GM19099 (cell line): ENCODE data around the gene ALS2.

Experiments
- POLR2A ChIP-seq: IDR thresholded peaks from 3 replicates; pipeline ENCODE4 v1.6.1; 2011; ENCODE audit warnings: low read depth; ENCODE audit not compliant: insufficient read length; ENCODE audit errors: extremely low read depth

Gene ALS2

DNA sequence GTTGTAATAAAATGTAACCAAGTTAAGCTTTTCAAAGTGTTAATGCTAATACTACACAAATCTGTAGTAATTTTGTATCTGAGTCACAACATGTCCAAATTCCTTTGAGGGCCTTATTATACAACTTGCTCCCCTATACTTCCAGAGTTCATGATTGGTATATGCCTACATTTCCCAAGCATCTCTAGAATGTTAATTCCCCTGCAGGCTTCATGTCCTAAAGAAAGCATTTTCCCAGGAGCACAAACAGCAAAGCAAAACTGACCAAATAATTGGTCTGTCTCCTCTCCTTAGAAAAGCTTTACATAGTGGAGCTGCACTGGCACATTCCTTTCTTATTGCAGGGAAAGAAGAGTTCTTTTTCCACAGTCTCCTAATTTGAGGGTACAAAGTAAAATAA, 3.7 kb downstream of the ALS2 start:
- TF ChIP-seq POLR2A: no peak

- no peak for TF ChIP-seq POLR2A
Measured at GRCh38 chr2:201775326-201775725, 5.4 kb downstream of the ALS2 start.

- TF ChIP-seq POLR2A: no peak
Measured at GRCh38 chr2:201774546-201774945, 6.2 kb downstream of the ALS2 start.

DNA sequence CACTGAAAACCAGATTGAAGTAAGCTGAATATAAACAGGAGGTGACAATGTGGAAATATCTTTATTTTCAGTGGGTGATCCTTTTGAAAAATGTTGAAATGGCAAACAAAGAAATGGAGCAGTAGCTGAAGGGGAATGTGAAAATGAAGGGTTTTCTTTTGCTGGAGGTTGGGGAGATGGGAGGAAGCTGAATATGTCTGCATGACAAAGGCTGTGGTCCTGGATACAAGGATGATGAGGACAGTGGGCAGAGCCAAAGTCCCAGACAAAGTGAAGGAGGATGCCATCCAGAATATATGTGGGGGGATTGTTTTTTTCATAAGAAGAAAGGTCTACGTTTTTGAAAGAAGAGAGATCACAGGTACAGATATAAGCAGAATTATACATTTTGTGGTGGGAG, 6.7 kb downstream of the ALS2 start:
- no peak for TF ChIP-seq POLR2A

GRCh38 chr2:201769666-201770373, 10.9 kb downstream of the ALS2 start:
- no peak for TF ChIP-seq POLR2A

GRCh38 chr2:201768918-201769317, 11.8 kb downstream of the ALS2 start:
- TF ChIP-seq POLR2A: no peak

DNA sequence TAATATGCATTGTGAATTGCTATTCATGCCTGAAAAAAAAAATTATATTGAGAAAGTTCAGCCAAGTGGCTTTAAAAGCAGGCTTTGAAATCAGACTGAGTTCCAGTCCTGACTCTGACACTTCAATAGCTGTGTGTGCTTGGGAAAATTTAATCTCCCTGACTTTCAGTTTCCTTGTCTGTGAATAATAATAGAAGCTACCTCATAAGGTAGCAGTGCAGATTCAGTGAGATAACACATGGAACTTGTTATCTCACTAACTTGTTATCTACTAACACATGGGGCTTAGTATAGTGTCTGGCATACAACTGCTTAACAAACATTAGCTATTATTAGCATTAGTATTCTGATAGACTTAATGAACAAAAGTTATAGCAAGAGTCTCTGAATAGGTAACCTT, 14.9 kb downstream of the ALS2 start:
- no peak for TF ChIP-seq POLR2A

DNA sequence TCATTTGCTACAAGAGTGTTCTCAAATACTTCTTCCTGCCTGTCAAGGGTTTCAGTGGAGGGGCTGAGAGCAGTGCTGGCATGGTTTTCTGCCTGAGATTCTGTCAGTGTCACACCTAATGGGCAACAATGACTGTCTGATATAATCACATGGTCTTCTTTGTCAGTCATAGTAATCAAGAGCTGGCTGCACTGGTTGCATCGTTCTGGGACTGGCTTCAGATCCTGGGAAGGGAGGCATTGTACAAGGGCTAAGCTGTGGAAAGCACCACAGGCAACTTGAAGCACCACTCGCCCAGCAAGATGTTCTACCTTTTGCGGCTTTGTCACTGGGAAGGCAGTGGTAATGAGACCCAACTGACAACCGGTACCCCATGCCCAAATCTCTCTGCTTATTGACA, 19.6 kb downstream of the ALS2 start:
- no peak for TF ChIP-seq POLR2A

DNA sequence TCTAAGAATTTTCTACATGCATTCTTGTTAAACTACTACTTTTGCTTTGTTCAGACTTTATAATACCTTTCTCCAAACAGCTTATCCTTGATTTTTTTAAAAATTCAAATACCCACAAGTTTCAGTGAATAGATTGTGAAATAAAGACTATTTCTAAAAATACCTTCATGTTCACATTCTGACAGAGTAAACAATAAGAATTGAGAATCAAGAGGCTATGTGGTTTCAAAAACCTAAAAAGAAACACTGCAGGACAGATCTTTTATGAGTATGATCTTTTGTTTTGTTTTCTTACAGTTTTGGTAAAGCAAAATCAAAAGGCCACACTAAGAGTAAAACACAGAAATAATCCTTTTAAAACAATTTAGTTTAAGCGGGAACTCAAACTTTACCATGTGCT, 21.2 kb downstream of the ALS2 start:
- TF ChIP-seq POLR2A: no peak

GRCh38 chr2:201758873-201759272, 21.9 kb downstream of the ALS2 start:
- TF ChIP-seq POLR2A: no peak

DNA sequence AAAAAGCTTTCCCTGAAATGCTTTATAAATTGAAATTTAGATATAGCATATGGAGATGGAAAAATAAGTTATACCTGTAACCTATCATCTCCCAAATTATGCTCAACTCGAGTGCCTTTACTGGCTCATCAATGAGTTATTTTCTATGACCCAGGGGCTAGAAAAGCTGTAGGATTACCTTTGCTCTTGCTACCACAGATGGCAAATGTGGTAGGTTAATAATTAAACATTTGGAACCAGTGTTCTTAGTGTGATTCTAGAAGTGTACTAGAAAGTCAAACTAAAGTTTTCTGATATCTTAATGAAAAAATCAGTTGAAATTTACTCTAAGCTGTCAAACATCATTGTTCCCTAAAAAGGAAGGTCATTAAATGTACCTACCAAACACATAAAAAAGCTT, 22.5 kb downstream of the ALS2 start:
- TF ChIP-seq POLR2A: no peak

GRCh38 chr2:201754717-201755415, 25.9 kb downstream of the ALS2 start:
- TF ChIP-seq POLR2A: no peak

DNA sequence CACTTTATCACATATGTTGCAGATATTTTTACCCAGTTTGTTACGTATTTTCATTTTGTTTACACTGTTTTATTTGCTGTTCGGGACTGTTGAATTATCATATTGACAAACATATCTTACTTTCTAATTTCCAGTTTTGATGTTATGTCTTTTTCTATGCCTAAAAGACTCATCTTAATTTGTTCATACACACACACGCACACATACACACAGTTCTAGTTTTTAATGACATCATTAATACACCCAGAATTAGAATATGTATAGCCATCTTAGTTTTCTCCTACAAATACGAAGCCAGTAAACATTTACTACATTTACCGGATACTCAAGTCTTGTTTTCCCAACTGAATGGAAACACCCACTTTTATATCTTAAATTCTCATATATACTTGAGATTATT, 29.2 kb downstream of the ALS2 start:
- no peak for TF ChIP-seq POLR2A

- TF ChIP-seq POLR2A: no peak
Measured at GRCh38 chr2:201746551-201746950, 34.2 kb downstream of the ALS2 start.

DNA sequence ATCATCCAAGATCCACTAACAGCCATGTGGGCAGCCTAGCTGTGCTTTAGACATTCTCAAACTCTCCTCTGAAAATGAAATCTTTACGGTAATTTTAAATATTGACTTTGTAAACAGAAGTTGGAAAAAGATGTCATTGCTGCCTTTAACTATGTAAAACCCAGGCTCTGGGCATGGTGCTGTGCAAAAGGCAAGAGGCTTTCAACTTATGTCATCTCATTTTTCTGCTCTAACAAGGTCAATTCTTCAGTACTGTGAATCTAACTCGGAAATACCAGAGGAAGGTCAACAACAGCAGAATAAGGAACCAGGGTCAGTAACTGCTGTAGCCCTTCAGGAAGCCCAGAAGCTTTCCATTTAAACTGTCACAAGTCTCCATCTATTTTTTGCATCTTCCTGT, 45.2 kb downstream of the ALS2 start:
- TF ChIP-seq POLR2A: no peak

DNA sequence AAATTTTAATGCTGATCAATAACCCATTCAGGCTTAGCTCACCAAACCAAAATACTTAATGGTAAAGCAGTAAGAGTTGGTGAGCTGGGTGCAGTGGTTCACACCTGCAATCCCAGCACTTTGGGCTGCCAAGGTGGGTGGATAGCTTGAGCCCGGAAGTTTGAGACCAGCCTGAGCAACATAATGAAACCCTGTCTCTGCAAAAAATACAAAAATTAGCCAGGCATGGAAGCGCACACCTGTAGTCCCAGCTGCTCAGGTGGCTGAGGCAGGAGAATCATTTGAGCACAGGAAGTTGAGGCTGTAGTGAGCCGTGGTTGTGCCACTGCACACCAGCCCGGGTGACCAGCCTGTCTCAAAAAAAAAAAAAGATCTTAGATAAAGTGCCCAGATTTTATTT, 46.6 kb downstream of the ALS2 start:
- TF ChIP-seq POLR2A: no peak
